Panc1 (cell line): ENCODE results near the gene KCNC1. TPM values are rescaled to one million over a fixed set of nuclear protein-coding genes. Genes with fewer than 3 reads are reported as not detected.

Experiments
- ATAC-seq: fragments of 200-7000 bp; cut with Tn5 transposase; 2 replicates; pipeline ENCODE4 v1.9.1; 2020; ENCODE audit warnings: mild to moderate bottlenecking, moderate library complexity
- BruUV-seq: library from RNA; stranded (reverse); fragments of 400-500 nt; replicated peaks from 2 replicates; lab custom pipeline; 2021; lab: Mats Ljungman, UMichigan
- CTCF ChIA-PET: fragments of 300-600 bp; sonication (Branson Sonifier 250); formaldehyde crosslinking; loops from one replicate; lab custom pipeline; 2022; ENCODE audit warnings: antibody characterized with exemption; lab: Charles Lee
- POLR2A ChIA-PET: fragments of 300-600 bp; sonication (Branson Sonifier 250); formaldehyde crosslinking; loops from one replicate; lab custom pipeline; 2022; ENCODE audit warnings: antibody characterized with exemption; lab: Charles Lee
- DNase-seq: peaks from one replicate; pipeline ENCODE4 v3.0.0-alpha.2; 2010; ENCODE audit warnings: low read depth, low spot score
- H3K27ac ChIP-seq: 2 replicates; pipeline ENCODE4 v1.5.1; 2011; ENCODE audit warnings: mild to moderate bottlenecking, low read length, inconsistent platforms
- H3K27me3 ChIP-seq: fragments of 200-500 bp; sonication (Bioruptor generic); 2 replicates; pipeline ENCODE4 v1.6.0; 2014; ENCODE audit warnings: low read length, inconsistent platforms; ENCODE audit not compliant: control insufficient read depth, insufficient read depth
- H3K36me3 ChIP-seq: fragments of 200-500 bp; sonication (Bioruptor generic); 2 replicates; pipeline ENCODE4 v1.5.1; 2014; ENCODE audit warnings: inconsistent platforms, mild to moderate bottlenecking, low read length, moderate library complexity; ENCODE audit not compliant: control insufficient read depth, insufficient read depth
- H3K4me1 ChIP-seq: 2 replicates; pipeline ENCODE4 v1.5.1; 2011; ENCODE audit warnings: inconsistent platforms, mild to moderate bottlenecking, low read length, moderate library complexity; ENCODE audit not compliant: control insufficient read depth, insufficient read depth
- H3K4me3 ChIP-seq, 2 experiments: 2 replicates each; pipeline ENCODE4 v1.5.1; 2011 to 2012; ENCODE audit warnings: low read depth in 2 of 2, low read length in 2 of 2, mild to moderate bottlenecking in 2 of 2, inconsistent platforms in 1 of 2, moderate library complexity in 1 of 2
- H3K9me3 ChIP-seq: fragments of 200-500 bp; sonication (Bioruptor generic); 2 replicates; pipeline ENCODE4 v1.5.1; 2014; ENCODE audit warnings: low read depth, mild to moderate bottlenecking, inconsistent platforms, low read length, moderate library complexity; ENCODE audit not compliant: control insufficient read depth, insufficient read depth
- POLR2AphosphoS5 ChIP-seq: IDR thresholded peaks from 2 replicates; pipeline ENCODE4 v1.6.1; 2012; ENCODE audit warnings: mild to moderate bottlenecking, low read depth, low read length, moderate library complexity
- REST ChIP-seq, 2 experiments: IDR thresholded peaks; 2 replicates each; pipeline ENCODE4 v1.6.1; 2011 to 2012; ENCODE audit warnings: low read depth in 2 of 2, control low read depth in 1 of 2, low read length in 1 of 2, mild to moderate bottlenecking in 1 of 2, moderate library complexity in 1 of 2; ENCODE audit not compliant: insufficient read depth in 1 of 2
- SIN3A ChIP-seq: IDR thresholded peaks from 2 replicates; pipeline ENCODE4 v1.6.1; 2012; ENCODE audit warnings: low read depth, mild to moderate bottlenecking, low read length, moderate library complexity, borderline replicate concordance; ENCODE audit not compliant: insufficient read depth
- TCF7L2 ChIP-seq: IDR thresholded peaks from 2 replicates; pipeline ENCODE4 v1.6.1; 2011; ENCODE audit warnings: mild to moderate bottlenecking, low read depth, low read length, inconsistent platforms
- in situ Hi-C: cut with HindIII; loops from 2 replicates; pipeline ENCODE4 v1.10.0; 2016; ENCODE audit warnings: low sequenced_read_pairs, low pct_unique_long_range_greater_than_20kb
- intact Hi-C: fragments of 100-400 bp; cut with micrococcal nuclease; formaldehyde crosslinking; loops from one replicate; pipeline ENCODE4 v1.10.0; 2022; ENCODE audit not compliant: unreplicated experiment
- total RNA-seq: library from RNA; stranded (reverse); gene quantifications from one replicate; pipeline ENCODE4 v1.2.1, GENCODE V29; 2021; ENCODE audit not compliant: unreplicated experiment
- TF ChIP-seq, protein P1 (sequence below): fragments of 450-650 bp; IDR thresholded peaks from 2 replicates; pipeline ENCODE4 v1.5.1; 2017; ENCODE audit warnings: mild to moderate bottlenecking

KCNC1 gene
- total RNA-seq, 1 experiment from 2014 or later, result 0.95 TPM

DNA sequence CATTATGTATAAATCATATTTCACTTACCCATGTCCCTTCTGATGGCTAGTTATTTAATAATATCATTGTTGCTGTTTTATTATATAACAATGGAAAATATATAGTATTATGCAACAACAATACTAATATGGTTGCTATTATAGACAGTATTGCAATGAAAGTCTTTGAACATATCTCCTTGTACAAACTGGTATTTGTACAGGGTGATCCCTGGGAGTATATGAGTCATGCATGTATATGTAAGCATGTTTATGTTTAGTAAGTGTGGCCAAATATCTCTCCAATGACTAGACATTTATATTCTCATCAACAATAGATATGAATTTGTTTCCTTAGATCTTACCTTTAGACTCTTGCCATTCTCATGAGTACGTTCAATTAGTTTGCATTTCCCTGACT lies 55.9 kb downstream of the KCNC1 start:
- Histone ChIP-seq H3K4me3 (no peak overlapping the region), H3K4me1 (no peaks in the 10 kb centered on the region), H3K9me3 (no peaks in the 10 kb centered on the region), H3K27me3 (no peaks in the 10 kb centered on the region), H3K27ac (no peak overlapping the region), H3K36me3 (no peaks in the 10 kb centered on the region)
- intact Hi-C loops, result no loop called here
- in situ Hi-C loops, result no loop called here
- ChIA-PET CTCF (no interaction called here), POLR2A (no interaction called here)
- ATAC-seq, result no peak
- DNase-seq, result no peak
- no TSS peak for BruUV-seq
- no peak for TF ChIP-seq TCF7L2
- no peak for TF ChIP-seq POLR2AphosphoS5
- TF ChIP-seq REST (IDR thresholded peaks at IDR 0.05; ENCODE audit: insufficient read depth in 1 of 2, low read depth in 2 of 2, low read length in 1 of 2), result no peak
- TF ChIP-seq SIN3A, result no peak
- TF ChIP-seq, protein P1, sequence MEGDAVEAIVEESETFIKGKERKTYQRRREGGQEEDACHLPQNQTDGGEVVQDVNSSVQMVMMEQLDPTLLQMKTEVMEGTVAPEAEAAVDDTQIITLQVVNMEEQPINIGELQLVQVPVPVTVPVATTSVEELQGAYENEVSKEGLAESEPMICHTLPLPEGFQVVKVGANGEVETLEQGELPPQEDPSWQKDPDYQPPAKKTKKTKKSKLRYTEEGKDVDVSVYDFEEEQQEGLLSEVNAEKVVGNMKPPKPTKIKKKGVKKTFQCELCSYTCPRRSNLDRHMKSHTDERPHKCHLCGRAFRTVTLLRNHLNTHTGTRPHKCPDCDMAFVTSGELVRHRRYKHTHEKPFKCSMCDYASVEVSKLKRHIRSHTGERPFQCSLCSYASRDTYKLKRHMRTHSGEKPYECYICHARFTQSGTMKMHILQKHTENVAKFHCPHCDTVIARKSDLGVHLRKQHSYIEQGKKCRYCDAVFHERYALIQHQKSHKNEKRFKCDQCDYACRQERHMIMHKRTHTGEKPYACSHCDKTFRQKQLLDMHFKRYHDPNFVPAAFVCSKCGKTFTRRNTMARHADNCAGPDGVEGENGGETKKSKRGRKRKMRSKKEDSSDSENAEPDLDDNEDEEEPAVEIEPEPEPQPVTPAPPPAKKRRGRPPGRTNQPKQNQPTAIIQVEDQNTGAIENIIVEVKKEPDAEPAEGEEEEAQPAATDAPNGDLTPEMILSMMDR, result no peak

DNA sequence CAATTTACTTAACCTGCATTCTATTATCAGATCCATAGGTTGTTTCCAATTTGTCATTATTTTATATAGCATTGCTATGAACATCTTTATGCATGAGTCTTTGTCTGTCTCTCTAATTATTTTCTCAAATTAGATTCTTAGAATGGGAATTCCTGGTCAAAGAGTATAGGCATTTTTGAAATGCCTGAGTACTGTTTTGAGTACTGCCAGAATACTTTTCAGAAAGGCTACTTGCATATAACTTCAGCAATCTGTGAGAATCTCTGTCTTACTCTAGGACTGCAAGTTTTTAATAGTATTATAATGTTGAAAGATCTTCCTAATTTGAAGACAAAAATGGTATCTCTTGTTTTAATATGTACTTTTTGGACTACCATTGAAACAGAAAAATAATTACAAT lies 56.6 kb downstream of the KCNC1 start:
- Histone ChIP-seq H3K27me3 (no peaks in the 10 kb centered on the region), H3K36me3 (no peaks in the 10 kb centered on the region), H3K9me3 (no peaks in the 10 kb centered on the region), H3K4me1 (no peaks in the 10 kb centered on the region), H3K27ac (no peak overlapping the region), H3K4me3 (no peak overlapping the region)
- BruUV-seq, result no TSS peak
- no peak for DNase-seq
- TF ChIP-seq, protein P1, result no peak
- TF ChIP-seq POLR2AphosphoS5, result no peak
- no peak for TF ChIP-seq SIN3A
- no peak for TF ChIP-seq REST (IDR thresholded peaks at IDR 0.05; ENCODE audit: insufficient read depth in 1 of 2, low read depth in 2 of 2, low read length in 1 of 2)
- no peak for TF ChIP-seq TCF7L2
- CTCF ChIA-PET, result no interaction called here
- intact Hi-C loops, result no loop called here
- POLR2A ChIA-PET, result no interaction called here
- in situ Hi-C loops, result no loop called here
- ATAC-seq, result no peak
